ENCODE data around the gene ANKRD28.

The ANKRD28 gene

DNA sequence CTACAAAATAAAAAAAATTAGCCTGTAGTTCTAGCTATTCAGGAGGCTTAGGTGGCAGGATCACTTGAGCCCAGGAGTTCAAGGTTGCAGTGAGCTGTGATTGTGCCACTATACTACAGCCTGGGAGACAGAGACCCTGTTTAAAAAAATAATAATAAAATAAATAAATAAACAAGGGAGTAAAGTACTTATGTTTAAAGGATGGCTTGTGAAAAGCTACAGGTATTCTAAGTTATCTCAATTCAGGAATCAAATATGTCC lies 74.2 kb downstream of the ANKRD28 start:
- DNase-seq (ENCODE audit: low read depth in 2 of 2) = no peak

DNA sequence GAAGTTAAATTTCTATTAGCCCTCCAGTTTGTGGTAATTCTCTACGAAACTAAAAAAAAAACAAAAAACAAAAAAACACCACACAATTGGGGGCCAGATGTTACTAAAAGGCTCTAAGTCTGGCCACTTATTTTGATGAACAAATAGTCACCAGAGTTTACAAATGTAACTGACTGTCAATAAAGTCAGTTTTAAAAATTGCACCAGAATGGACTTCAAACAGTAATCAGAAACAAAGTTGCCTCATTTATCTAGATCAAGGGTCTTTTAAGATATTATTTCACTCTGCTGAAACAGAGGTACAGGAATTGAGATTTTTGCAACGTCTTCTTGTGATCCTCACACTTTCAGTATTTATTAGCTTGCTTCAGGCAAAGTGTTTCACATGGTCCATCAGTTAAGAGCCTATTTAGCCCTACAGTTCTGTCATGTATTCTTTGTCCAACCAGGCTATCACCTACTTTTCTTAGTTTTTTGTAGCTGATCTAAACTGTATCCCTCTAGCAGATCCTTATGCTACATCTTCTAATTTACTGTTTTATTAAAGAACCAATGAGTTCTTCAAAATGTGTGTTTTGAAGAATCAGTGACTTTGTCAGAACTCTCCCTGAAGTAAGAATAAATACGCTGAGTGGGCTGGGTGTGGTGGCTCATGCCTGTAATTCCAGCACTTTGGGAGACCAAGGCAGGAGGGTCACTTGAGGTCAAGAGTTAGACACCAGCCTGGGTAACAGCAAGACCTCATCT lies 74.7 kb downstream of the ANKRD28 start:
- DNase-seq (ENCODE audit: low read depth in 2 of 2) = no peak

DNA sequence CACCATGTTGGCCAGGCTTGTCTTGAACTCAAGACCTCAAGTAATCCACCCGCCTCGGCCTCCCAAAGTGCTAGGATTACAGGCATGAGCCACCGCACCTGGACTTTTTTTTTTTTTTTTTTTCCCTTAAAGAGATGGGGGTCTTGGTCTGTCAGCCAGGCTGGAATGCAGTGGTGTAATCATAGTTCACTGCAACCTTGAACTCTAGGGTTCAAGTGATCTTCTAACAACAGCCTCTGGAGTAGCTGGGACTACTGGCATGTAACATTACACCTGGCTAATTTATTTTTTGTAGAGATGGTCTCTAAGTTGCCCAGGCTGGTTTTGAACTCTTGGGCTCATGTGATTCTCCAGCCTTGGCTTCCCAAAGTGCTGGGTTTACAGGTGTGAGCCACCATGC lies 81.6 kb downstream of the ANKRD28 start:
- no peak for DNase-seq (ENCODE audit: low read depth in 2 of 2)

DNA sequence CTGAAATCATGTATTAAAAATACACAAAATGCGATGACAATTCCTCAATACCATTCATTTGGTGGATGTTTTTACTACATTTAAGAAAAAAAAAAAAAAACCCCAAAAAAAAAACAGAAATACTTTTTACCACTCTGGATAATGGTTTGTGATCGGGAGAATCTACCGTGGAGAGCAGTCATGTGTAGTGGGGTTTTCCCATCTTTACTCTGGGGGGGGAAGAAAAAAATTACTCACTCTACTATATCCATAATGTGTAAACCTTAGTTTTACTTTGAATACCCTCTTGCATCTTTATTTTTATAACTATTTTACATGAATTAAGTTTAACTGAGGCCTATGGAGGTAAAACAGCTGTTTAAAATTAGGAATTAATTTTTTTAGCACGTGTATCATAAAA lies 83.3 kb downstream of the ANKRD28 start:
- DNase-seq (ENCODE audit: low read depth in 2 of 2) = no peak

DNA sequence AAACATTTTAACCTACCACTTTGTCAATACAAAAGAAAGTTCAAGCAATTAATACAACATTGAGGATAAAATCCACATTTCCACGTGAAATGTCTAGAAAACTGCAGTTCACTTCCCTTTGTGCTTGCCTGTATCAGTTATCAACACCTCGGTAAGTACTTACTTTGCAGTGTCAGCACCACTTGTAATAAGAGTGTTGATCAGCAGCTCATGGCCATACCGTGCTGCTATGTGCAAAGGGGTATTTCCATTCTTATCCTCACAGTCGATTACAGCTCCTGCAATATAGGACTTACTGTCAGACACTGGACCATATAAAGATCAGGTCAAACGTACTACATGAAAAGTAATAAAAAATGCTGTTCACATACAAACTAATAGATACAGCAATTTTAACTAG lies 84.4 kb downstream of the ANKRD28 start:
- DNase-seq (ENCODE audit: low read depth in 2 of 2) = no peak

DNA sequence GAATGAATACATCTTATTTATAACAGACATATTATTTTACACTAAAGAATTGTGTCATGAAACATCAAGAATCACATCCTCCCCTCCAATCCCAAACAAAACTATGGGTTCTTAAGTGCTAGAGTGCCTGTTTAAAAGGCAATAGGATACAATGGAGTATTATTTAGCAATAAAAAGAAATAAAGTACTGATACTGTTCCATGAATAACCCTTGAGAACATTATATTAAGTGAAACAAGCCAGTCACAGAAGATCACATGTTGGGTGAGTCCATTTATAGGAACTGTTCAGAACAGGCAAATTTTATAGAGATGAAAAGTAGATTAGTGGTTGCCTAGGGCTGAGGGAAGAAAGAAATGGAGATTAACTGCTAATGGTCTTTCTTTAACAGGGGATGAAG lies 86.5 kb downstream of the ANKRD28 start:
- DNase-seq (ENCODE audit: low read depth in 2 of 2) = no peak

DNA sequence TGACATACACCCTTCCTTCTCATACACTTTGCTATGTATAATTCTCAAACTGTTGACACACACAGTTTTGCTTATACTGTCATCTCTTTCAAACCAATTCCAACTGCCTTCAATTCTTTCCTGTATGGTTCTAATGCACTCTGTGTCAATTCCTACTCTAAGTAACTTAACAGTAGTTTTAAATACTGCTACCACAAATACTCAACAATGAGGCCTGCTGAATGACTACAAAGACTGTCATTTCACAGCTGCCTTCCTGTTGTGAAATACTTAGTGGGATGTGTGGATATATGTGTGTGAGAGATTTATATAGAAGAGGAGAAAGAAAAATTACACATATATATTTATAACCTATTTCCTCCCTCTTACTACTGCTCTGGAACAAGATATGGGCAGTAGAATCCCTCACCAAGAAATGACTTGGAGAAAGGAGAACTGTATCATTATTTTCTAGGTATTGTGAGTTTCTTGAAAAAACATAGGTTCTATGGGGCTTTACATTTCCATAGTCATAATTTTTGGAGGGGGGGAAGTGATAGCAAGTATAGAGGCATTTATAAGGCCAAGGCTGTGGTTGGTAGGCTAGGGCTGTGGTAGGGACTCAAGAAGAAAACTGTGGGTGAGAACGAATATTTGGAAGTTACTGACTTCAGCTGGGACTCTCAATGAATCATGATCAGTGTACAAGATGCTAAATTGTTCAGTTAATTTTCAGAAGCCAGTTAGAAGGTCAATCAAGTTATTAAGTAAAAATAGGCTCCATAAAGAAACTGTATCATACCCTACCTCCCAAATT lies 88.7 kb downstream of the ANKRD28 start:
- DNase-seq (ENCODE audit: low read depth in 2 of 2) = no peak

DNA sequence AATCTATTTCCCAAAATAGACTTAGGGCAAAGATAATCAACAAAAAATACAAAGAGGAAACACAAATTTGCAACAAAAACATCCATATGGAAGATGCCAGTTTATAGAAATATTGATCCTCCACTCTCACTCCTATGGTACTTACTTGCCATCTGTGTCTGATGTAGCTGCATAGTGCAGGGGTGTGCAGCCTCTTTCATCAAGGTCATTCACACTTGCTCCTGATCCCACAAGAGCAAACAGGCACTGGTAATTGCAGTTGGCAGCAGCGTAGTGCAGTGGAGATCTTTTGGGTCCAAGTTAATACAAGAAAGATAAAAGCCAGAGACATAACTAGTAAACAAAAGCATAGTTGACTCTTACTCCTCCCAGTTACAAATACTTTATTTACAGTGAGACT lies 90.0 kb downstream of the ANKRD28 start:
- no peak for DNase-seq (ENCODE audit: low read depth in 2 of 2)

DNA sequence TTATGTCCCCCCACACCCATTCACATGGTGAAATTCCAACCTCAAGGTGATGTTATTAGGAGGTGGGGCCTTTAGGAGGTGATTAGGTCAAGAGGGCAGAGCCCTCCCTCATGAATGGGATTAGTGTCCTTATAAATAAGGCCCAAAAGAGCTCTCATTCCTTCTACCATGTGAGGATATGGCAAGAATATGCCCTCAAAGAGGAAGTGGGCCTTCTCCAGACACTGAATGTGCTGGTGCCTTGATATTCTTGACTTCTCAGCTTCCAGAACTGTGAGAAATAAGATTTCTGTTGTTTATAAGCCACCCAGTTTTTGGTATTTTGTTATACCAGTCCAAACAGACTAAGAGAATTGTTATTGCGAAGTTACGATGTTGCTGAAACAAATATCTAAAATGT lies 94.4 kb downstream of the ANKRD28 start:
- DNase-seq (ENCODE audit: low read depth in 2 of 2) = no peak

DNA sequence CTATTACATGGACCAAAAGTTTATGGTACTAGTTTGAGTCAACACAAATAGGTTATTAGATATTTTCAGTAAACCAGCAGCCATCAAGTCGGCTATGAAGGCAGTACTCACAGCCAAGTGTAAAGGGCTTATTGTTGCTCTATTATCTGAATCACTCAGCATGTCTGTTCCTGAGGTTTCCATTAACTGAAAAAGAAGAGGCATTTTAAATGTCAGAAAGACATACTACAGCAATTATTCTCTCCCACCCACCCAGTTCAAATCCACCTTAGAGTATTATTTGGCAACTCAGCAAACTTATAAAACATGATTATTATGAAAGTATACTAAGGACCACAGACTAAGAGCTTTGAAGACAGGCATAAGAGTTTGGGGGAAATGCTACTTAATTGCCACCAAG lies 103.2 kb downstream of the ANKRD28 start:
- no peak for DNase-seq (ENCODE audit: low read depth in 2 of 2)

DNA sequence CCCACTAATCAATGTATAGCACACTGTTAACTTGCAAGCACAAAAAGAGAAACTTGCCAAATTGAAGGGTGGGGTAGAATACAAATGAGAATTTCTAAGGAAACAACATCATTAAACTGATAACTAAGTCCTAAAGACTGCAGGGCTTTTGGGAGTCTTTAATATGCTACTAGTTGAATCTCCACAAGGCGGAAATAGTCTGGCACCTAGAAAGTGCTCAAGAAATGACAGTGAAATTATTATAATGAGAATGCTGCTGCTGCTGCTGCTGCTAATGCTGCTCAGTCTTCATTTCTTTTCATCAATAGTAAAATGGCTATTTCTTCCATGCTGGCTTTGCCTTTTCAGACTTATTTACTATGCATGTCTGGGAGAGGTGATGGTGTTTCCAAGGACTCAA lies 104.4 kb downstream of the ANKRD28 start:
- no peak for DNase-seq (ENCODE audit: low read depth in 2 of 2)

DNA sequence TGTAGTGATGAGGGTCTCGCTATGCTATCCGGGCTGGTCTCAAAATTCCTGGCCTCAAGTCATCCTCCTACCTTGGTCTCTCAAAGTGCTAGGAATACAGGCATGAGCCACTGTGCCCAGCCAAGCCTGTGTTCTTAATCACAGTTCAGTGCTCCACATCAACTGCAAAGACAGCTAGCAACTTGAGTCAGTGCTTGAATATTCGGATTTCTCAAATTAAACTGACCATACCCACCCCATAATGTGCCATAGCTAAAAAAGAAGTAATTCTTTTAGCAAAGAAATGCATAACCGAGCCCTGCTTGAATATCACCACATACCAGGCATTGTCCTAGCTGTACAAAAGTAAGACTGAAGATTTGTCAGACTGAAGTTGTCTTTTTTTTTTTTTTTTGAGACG lies 107.0 kb downstream of the ANKRD28 start:
- no peak for DNase-seq (ENCODE audit: low read depth in 2 of 2)

DNA sequence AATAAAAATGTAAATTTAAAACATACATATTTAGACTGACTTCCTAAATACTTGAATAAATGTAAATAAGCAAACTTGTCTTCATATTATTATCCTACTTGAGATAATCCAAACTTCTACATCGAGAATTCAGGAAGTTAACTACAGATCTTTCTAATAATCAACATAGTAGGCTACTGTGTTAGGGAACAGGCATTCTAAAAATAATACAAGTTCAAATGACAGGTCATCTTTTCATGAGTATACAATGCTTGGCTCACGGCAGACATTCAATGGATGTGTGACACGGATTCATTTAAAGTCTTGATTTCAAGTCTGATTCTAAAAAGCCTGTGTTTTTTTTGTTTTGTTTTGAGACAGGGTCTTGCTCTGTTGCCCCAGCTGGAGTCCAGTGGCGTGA lies 107.5 kb downstream of the ANKRD28 start:
- DNase-seq (ENCODE audit: low read depth in 2 of 2) = no peak

DNA sequence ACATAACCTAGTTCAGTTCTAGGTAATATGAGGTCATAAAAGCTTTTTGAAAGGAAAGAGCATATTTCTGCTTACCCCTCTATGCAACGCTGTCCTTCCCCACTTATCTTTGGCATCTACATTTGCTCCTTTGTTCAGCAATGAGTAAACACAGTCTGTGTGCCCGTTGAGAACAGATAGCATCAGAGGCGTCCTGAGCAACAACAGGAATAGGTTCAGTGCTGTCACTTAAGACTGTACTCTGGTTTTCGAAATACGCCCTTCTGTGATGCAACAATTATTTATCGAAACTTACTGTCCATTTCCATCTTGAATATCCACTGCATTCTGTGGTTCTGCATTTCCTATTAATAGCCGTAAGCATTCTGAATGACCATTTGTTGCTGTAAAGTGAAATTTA lies 111.9 kb downstream of the ANKRD28 start:
- no peak for DNase-seq (ENCODE audit: low read depth in 2 of 2)

DNA sequence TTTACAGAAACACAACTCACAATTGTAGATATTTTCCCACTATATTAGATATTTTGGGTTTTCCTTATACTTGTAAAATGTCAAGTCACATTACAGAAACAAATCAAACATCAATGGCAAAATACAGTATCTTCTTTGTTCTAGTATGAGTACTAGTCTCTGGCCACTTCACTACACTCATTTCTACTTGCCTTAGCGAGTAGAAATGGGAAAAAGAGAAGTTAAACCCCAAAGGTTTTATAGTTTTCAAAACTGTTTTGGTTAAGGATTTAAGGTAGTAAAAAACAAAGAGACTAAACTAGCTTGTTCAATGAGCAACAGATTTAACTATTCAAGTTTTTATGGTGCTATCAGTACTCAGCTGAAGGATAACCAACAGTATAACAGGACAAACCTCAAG lies 114.5 kb downstream of the ANKRD28 start:
- no peak for DNase-seq (ENCODE audit: low read depth in 2 of 2)

DNA sequence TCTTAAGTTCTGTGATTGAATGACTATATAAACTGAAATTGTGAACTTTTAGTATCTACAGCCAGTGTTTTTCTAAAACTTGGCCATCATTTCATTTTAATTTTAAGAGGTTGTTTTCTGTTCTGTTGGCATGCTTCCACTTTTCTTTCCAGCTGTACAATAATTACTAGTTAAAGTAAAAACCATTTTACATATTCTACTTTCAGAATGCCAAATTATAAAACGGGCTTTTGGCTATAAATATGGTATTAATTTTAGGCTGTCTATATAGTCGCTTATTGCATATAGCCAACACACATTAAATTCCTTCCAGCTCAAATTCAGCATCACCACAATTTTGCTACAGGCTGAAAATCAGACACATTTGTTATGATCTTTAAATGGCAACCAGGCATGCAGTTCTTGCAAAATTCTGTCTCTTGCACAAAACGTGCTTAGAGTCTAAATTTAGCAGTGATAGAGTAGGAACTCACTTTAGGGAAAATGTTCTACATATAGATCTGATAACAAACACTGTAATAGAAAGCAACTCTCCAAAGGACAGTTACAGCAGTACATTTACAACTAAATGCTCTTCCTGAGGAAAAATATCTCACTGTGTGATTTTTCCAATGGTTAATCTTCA lies 115.1 kb downstream of the ANKRD28 start:
- DNase-seq (ENCODE audit: low read depth in 2 of 2) = no peak

DNA sequence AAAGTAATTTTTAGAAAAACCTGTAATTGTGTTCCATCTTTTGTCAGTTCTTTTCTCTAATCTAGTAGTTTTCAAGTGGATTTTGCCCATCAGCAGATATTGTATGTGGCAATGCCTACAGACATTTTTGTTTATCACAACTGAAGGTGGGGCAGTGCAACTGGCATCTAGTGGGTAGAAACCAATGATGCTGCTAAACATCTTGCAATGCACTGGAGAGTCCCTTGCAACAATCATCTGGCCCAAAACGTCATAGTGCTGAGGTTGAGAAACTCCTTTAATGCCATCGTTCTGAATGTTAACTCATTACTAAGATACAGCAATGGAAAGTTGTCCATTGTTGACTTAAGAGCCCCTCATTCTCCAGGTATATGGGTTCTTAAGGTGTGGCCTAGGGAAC lies 116.1 kb downstream of the ANKRD28 start:
- DNase-seq (ENCODE audit: low read depth in 2 of 2) = no peak

DNA sequence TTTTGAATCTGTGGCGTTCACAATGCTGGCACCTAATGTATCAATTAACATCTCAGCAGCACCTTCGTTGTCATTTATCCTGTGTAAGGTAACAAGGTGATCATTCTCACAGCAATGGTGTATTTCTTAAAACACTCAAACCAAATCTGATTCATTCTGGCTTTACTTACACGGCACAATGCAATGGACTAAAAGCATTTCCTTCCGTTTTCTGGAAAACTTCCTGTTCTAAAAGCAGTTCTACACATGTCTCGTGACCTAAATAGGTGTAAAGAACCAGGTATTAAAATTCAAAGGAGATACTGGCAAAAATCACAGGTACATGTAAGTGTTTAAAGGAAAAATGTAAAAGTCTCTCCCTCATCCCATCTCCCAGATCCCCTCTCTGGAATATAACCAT lies 118.5 kb downstream of the ANKRD28 start:
- no peak for DNase-seq (ENCODE audit: low read depth in 2 of 2)

DNA sequence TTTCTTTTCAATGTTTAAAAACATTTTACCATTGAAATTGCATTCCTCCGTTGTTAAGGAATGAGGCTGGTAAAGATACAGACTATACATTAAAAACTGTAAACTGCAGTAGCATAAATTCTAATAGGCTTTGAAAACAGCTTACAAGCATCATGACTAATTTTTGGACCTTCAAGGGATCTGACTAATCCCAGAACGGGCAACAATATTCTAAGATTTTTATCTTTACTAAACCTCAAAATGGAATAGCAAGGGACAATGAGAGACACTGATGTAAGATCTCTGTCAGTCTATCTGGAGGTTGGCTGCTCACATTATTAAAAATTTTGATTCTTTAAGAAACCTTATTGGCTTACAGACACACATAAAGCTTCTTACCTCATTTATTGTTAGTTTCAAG lies 121.5 kb downstream of the ANKRD28 start:
- DNase-seq (ENCODE audit: low read depth in 2 of 2) = no peak

DNA sequence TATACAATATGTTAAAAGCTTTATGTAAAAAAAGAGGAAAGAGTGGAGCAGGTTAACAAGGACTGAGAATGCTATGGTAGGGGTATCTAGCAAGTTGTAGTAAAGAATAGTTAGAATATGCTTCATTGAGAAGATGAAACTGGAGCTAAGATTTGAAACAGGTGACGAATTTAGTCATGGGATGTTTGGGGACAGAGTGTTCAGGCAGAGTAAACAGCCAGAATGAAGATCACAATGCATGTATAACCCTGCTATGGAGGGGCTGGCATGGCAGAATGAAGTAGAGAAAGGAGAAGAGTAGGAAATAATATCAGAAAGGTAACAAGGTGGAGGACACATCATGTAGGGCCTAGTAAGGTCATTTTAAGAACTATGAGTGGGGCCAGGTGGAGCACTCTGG lies 124.2 kb downstream of the ANKRD28 start:
- no peak for DNase-seq (ENCODE audit: low read depth in 2 of 2)

DNA sequence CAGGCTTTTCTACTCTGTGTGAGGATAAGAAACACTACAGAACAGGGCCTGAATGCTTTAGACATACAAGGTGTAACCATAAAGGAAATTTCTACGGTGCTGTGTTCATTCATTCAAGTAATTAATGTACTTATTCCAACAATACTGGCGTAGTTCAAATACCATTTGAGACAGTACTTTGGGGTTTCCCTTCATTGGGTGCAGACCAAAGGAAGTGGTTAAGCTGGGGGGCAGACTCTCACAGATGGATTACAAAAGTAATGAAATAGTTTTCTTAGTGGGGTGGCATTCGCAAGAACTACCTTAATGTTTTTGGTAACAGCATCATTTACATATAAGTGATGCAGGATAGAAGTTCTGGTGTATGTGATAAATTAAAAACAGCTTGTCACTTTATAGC lies 130.3 kb downstream of the ANKRD28 start:
- no peak for DNase-seq (ENCODE audit: low read depth in 2 of 2)

DNA sequence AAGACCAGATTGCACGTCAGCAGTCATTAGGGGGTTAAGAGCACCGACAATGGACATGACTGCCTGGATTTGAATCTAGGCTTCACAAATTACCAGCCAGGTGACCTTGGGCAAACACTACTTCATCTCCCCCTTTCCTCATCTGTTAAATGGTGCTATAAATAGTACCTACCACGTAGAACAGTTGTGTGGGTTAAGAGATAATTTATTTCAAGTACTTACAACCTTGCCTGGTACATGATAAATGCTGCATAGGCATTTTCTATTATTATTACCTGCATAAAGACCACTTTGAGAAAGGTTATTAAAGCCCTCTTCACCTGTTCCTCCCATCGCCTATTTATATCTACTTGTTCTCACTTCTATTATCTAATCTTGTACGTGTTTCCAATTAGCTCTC lies 131.5 kb downstream of the ANKRD28 start:
- no peak for DNase-seq (ENCODE audit: low read depth in 2 of 2)

DNA sequence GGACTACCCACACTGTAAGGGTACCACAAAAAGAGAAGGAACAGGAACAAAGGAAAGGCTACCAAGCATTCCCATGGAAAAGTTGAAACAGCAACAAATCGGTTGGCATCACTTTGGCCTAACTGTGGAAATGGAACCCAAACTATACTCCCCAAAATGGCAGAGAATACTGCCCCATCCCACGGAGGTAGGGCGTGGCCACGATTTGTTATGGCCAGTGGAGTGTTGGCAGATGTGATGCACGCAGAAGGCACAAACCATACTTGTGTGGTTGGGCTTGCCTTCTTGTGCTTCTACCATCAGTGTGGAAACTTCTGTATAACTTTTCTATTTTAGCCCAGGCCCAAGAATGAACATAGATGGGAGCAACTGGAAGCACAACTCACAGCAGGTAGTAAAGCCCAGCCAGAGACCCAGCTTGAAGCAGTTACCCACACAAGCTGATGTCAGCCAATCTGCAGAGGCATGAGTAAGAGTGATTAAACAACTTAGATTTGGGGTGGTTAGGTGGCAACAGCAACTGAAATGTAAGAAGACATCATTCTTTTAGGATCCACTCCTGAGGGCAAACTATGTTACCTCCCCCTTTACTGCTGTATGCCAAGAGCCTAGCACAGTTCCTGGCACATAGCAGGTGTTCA lies 132.1 kb downstream of the ANKRD28 start:
- DNase-seq (ENCODE audit: low read depth in 2 of 2) = no peak
